Measurements from ENCODE around the gene RNASEH2A.

DNA sequence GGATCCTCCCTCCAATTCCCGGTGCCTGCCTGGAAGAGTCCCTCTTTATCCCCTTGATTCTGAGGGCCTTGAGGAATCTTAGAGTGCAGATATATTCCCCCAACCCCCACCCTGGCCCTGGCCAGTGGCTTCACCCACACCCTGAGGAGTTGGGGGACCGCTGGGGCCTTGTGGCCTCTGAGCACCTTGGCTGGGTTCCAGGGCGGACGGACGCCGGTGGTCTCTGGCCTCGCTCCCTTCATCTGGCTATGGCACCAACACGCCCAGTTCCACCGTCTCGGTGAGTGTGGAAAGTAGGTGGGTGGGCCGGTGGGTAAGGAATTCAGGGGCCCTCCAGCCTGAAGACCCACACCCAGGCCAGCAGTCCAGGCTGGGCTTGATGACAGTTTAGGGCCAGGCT lies 36.9 kb downstream of the RNASEH2A start:
- TF ChIP-seq, protein P1, sequence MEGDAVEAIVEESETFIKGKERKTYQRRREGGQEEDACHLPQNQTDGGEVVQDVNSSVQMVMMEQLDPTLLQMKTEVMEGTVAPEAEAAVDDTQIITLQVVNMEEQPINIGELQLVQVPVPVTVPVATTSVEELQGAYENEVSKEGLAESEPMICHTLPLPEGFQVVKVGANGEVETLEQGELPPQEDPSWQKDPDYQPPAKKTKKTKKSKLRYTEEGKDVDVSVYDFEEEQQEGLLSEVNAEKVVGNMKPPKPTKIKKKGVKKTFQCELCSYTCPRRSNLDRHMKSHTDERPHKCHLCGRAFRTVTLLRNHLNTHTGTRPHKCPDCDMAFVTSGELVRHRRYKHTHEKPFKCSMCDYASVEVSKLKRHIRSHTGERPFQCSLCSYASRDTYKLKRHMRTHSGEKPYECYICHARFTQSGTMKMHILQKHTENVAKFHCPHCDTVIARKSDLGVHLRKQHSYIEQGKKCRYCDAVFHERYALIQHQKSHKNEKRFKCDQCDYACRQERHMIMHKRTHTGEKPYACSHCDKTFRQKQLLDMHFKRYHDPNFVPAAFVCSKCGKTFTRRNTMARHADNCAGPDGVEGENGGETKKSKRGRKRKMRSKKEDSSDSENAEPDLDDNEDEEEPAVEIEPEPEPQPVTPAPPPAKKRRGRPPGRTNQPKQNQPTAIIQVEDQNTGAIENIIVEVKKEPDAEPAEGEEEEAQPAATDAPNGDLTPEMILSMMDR (conservative IDR thresholded peaks at IDR 0.05 in 1 of 2, IDR thresholded peaks at IDR 0.05 in 1 of 2; ENCODE audit: extremely low read depth in 1 of 2, insufficient read depth in 1 of 2, low read depth in 1 of 2, low read length in 2 of 2), result no peak
- no peak for TF ChIP-seq EZH2 (IDR thresholded peaks at IDR 0.05; ENCODE audit: borderline replicate concordance, low read length)
